ENCODE measurements around the gene FBXL7.

The FBXL7 gene

DNA sequence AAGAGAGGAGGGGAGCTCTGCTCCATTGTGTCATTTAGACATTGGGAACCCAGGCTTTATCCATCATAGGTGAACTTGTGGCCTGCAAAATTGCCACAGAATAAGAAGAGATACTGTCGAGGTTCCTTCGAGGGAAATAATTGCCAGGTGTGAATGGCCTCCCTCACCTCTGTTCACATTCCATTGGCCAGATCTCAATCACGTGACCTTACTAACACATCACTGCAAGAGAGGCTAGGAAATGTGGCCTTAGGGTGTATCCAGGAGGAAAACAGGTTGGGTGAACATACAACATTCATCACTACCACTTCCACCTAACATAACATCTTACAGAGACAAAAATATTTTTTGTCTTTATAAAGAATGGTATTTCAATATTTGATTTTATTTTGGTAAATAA, 182.1 kb downstream of the FBXL7 start:
- no peak for DNase-seq

DNA sequence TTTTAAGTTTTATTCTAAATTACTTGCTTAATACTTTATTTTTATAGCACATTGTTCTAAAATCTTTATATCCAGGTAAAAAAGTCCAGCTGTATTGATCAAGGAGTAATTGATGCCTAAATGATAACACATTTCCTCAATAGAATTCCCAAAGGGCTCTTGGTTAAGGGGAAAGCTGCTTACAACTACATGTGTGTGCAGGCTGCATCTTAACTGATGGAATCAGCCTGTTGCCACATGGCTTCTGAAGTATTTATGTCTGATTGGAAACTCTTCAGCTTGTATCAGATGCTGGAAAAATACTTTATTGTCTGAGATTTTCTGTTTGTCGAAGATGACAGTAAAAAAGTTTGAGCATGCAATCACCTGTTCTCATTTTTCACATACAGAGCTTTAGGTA, 182.6 kb downstream of the FBXL7 start:
- no peak for DNase-seq

DNA sequence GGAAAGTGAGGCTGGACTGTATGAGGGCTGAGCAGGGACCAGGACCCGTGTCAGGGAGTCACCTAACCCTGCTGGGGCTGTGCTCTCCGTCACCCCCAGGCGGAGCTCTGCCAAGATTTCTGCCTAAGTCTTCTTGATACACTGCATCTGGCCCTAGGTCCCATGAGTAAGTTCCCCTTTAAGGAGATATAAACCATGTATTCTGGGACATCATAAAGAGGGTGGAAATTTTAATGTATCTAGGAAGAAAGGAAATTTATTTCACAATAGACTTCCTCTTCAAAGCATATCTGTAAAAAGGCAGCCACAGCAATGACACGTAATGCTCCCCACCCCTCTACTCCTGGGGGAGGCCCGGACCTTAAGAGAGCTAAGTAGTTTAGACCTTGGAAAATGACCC, 183.4 kb downstream of the FBXL7 start:
- no peak for DNase-seq

DNA sequence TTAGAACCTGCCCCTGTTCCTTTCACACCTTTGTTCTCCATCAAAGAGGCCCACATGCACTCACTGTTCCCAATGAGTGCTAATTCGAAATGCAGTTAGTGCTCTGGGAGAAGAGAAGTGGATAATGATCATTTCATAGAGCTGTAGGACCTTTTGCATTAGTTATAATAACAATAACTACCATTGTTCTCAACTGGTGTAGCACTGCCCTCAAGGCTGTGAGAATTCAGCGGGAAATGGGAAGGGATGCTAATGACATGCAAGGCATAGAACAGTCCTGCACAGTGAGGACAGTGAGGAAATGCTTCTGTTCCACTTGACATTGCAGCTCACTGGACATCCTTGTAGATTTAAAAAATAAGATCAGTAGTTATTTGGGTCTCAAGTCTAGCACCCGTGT, 187.4 kb downstream of the FBXL7 start:
- DNase-seq = no peak

DNA sequence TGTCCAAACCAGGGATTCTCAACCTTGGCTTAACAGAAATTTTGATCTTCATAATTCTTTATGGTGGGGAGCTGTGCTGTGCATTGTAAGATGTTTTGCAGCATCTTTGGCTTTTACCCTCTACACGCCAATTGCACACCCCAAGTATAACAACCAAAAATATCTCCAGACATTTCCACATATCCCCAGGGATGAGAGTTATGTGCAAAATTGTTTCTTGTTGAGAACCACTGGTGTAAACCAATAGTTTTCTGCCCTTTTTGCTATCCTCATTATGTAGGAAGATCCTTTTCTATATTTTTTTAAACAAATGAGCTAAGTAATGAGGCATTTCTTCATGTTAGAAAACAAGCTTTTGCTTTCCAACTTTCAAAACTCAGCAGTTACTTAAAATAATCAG, 189.9 kb downstream of the FBXL7 start:
- DNase-seq = no peak

DNA sequence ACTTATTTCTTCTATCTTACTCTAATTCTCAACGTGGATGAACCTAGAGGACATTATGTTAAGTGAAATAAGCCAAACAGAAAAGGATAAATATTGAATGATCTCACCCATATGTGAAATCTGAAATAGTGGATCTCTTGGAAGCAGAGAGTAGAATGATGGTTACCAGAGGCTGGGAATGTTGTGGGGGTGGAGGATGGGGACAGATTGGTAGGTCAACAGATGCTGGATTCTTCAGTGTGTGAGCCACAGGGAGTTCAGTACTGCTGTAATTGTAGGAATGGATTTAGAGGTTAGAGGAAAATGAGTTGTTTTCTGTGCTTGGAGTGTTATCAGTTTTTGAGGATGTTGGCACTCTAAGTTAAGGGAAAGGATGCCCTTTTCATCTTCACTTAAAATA, 190.6 kb downstream of the FBXL7 start:
- DNase-seq = no peak

DNA sequence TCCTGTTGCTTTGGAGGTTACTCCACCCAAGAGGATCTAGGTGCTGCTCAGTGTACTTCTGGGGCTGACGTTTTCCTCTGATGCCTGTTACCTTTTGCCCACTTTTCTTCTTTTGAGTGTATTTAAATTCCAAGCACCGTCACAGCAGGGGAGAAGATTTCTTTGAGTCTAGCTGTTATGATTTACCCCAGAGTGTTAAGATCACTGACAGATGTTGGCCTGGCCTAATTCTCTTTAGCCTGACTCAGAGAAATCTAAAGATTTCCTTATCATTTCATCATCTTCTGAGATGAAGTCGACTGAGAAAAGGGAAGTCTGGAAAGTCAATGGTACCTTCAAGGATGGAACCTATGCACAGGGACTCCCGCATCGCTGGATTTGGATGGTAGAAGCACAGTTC, 191.5 kb downstream of the FBXL7 start:
- no peak for DNase-seq

DNA sequence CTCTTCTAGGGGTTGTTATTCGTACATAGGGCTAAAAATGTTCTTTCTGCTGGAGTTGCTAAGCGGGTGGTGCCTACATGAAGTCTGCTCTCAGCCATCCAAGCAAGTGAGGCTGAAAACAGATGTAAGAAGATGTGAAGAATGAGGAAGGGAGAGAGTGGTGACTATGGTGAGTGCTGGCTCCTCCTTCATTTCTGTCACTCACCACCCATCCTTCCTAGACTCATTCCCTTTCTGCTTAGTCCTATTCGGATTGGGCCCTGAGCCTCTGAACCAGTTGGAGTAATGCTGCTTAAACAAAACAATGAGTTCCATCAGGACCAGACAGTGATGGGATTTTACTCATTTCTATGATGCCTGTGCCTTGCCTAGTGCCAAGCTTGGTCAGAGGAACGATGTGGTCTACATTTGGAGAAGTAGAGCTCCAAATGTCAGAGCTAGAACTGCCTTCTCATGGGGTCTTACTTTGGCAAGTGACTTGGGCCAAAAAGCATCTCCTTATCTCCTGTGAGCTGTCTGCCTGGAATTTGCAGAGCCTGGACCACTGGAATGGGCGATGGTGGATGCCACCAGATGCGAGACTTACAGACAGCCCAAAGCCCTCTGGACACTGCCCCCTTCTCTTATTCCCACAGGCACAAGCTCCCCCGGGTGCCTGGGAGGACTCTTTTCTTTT, 192.9 kb downstream of the FBXL7 start:
- no peak for DNase-seq

DNA sequence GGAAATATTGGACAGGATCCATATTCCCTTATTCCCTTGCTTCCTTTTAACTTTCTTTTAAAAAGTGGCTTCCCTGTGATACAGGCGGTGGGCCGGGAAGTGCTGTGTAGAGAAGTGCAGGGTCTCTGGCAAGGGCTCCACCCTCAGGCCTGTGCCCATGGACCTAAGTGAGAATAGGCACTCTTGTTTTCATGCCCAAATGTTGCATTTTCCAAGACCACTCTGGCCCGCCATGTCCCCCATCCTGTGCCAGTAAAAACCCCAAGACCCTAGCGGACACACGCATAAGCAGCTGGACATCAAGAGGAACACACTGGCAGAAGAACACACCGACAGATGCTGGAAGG, 193.4 kb downstream of the FBXL7 start:
- DNase-seq = no peak

DNA sequence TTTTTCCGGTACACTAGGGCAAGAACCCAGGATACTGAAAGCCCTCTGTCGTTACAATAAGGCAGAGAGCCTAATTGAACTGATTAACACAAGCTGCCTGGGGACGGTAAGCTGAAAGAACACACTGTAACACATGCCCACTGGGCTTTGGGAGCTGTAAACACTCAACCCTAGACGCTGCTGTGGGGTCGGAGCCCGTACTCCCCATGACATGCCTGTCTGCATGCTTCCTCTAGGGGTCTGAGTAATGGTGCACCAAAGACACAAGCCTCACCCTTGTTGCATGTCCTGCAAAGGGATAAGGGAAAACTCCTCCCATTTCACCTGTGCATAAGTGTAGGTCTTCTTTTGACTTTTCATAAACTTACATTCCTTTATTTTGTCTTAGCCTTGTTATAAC, 194.0 kb downstream of the FBXL7 start:
- DNase-seq = no peak

DNA sequence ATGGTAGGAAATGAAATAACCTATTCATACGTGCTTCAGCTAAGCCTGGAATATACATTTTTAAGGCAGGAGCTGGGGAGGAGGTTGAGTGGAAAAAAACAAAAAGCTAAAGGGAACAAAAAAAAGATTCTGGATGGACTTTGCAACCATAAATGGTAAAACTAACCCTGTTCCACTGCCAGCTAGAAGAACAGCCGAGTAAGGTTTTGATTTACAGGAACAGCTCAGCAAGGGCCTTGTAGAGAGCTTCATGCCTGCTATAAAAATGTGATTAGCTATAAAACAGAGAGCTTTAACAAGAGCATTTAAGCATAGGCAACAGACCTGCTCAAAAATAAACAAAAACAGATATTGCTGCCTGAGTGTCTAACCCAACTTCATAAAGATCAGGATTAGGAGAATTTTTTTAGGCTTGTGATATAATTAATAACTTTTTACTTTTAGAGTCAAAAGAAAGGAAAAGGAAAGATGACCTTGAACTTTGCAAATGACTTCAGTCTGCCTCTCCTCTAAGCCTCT, 194.8 kb downstream of the FBXL7 start:
- DNase-seq = no peak

DNA sequence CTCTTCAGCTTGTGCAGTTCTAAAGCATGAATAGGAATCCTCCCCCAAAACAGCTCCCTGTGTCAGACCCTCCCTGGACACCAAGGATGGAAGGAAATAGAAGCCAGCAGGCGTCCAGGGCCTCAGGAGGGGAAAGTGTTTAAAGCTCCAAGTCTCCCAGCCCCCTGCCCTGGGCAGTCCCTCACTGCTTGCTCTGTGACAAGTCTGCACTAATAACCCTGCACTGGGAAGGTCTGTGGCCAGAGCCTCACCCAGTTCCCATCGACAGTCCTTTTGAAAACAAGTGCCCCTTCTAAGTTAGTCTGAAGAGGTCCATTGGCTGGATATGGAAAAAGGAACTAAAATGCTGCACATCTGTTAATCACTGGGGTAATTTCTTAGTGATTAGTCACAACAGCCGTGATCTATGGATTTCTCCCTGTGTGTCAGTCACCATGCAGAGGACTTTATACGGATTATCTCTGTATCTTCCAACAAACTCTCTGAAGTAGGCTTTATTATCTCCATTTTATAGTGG, 195.3 kb downstream of the FBXL7 start:
- DNase-seq = no peak

DNA sequence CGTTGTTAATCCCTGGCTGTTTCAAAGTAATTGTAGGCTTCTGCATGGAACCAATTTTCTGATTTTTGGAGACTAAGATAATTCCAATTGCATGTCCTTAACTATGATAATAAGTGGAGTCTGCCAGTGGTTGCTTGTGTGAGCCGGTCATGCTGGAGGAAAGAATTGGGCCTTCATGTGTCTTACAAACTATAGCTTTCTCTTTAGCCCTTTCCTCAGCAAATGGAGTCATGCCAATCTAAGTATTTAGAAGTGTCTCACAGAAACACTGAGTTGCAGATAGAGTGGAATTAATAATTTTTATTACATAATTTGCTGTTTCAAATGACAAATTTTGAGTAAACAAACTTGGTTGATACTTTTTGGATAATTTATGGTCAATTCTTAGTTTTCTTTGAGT, 200.4 kb downstream of the FBXL7 start:
- no peak for DNase-seq

DNA sequence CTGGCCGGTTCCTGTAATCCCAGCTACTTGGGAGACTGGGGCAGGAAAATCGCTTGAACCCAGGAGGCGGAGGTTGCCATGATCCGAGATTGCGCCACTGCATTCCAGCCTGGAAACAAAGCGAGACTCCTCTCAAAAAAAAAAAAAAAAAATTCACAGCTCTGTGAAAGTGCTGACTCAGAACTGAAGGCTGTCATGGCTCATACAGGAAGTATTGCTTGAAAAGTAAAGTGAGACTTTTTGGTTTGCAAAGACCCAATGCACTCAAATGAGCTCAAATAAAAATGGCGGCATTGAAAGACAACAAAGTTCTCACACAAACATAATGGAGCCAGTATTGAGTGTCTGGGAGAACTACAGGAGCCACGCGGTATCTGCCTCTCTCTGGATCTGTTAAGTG, 202.1 kb downstream of the FBXL7 start:
- no peak for DNase-seq

DNA sequence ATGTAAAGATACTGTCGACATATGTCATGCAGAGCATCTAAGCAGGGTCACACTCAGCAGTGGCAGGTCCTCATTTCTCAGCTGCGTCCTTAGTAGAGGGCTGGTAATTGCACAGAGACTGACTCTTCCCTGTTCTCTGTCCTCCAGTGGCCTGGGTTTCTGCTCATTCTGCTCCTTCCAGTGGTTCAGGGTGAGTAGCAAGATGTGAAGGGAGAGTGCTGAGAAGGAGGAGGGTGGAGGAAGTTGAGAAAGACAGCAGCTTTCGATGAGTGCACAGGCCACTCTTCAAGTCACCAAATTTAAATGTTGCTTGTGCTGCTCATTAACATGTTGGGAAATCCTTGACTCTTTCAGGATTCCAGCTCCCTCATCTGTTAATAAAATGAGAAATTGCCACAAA, 203.9 kb downstream of the FBXL7 start:
- DNase-seq = no peak

DNA sequence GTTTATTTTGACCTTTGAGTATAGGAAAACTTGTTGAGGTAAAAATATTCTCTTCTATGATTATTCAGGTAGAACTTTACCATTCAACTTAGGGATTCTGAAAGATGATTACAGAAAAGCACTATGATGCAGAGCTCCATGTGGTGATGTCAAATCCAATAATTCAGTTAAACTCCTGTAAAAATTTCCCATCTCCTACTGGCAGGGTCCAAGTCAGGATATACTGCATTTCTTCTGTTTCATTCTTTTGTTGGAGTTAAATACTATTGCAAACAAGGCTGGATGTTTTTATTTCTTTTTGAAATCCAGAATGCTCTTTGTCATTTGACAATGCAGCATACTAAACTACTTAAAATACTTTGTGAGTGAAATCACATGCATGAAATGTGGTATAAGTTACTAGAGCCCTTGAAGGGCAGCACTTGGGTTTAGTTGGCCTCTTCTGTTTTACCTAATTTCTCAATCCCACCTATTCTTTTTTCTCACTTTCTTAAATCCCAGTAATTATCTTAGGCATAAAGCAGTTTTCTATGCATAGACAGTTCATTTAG, 204.5 kb downstream of the FBXL7 start:
- no peak for DNase-seq

DNA sequence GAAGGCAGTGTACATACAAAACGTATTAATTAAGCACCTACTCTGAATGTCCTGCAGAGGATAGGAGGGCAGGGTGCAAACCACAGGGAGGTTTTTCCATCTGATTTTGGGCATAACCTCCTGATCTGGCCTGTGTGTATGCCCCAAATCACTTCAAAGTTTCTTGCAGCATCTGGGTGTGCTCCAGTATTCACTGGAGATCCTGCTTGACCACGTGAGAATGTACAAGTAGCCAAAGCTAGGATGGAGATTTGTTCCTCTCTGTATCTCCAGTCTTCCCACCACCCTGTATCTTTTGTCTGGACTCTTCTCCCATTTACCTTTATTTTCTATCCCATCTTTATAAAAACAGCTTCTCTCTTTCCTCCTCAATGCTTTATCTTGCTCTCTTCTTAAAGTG, 207.7 kb downstream of the FBXL7 start:
- DNase-seq = no peak

DNA sequence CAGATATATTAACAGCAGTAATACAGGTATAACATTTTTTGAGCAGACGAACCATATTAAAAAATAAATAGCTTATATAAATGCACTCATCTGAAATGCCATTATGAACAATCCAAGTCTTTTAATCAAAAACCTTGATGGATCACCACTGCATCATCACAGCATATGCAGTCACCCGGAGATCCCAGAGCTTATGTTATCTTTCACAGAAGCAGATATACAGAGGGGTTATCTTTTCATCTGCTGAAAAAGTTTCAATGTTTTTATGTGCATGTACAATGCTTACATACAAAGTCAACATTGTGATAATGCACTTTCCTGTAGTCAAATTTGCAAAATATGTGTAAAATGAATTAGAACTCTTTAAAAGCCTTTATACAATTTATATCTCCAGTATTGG, 211.9 kb downstream of the FBXL7 start:
- no peak for DNase-seq

DNA sequence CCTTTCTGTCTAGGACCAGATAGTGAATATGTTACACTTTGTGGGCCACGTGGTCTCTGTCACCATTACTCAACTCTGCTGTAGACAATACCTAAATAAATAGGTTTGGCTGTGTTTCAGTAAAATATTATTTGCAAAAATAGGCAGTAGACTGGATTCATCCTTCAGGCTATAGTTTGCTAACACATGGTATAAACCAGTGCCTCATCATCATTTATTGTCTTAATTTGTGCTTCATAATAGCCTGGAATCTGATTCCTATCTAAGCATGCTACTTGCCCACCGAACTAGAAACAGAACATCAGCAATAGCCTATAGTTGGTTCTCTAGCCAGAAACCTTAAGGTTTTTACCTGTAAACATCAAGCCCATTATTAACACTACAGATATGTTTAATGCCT, 215.6 kb downstream of the FBXL7 start:
- no peak for DNase-seq

DNA sequence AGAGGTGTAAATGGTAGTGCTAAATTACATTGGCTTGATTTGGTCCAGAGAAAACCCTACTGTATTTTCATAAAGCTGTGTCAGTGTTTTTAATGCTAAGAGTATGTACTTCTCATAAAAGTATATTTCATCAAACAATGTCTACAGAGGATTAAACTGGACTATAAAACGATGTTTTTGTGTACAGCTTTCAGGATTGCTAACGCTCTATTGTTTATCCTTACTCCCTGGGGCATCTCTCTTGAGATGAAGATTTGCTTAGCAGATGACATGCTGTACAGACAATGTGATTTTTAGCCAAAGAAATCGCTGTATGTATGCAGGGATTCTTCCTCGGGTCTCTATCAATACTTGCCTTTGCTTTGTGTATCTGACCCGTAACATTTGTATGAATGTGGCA, 216.0 kb downstream of the FBXL7 start:
- DNase-seq = no peak

DNA sequence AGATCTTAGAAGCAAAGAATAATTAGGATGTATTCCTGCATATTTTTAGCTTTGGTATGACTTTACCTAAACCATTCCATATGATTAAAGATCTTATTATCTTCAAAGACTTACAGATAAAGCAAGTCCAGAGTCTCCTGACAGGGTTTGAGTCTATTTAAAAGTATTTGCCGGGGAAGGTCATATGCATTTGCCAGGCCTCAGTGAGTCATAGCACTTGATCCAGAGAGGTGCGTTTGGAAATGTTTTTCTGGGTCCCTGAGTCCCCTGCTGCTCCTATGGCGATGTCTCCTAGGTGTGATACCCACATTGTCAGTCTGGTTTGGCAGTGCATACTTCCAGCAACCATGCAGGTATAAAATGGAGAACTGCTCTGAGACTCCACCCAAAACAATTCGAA, 217.0 kb downstream of the FBXL7 start:
- DNase-seq = no peak

DNA sequence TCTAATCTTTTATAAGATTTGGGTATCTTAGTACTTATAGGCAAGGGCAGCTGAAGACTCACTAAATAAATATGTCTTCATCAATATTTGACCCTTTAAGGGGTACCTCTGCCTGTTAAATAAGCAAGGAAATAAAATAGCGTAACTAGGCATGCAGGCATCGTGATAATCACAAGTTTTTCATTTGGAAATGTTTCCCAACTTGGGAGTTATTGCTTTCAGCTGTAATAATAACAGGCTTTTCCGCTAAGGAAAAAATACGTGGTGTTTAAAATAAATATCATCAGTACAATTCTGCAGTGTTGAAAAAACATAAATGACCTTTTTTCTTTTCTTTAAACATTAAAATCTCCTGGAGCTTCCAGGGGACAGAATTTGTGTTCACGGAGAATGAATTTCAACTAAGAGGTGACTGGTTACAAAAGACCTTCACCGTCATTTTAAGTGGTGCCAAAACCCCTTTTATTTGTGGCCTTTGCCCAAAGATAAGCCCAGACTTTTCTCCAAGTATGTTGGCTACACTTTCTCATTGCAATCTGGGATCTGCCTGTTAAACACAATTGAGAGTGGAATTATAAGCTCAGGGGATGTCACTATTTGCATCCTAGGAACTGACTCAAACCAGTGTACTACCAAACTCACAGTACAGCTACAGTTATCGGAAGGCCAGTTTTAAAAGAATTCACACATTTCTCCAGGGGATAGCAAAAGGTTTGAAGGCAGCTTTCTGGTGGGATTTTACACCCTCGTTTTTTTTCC, 218.6 kb downstream of the FBXL7 start:
- DNase-seq = no peak

DNA sequence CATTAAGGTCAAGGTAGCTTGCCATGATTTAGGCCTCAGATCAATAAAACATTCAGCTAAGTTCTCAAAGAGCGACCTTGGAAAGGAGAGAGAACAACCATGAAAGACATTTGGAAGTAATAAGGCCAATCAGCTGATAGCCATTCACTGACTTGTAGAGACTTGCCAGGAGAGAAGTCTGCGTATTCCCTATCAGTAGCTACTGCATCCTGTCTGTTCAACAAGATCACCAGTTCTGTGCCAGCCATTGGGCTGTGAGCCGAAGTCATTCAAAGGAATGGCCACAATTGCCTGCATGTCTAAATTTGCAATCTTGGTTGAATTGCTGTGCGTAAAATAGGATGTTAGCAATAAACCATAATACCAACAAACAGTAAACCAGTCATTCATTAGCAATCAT, 219.8 kb downstream of the FBXL7 start:
- no peak for DNase-seq

DNA sequence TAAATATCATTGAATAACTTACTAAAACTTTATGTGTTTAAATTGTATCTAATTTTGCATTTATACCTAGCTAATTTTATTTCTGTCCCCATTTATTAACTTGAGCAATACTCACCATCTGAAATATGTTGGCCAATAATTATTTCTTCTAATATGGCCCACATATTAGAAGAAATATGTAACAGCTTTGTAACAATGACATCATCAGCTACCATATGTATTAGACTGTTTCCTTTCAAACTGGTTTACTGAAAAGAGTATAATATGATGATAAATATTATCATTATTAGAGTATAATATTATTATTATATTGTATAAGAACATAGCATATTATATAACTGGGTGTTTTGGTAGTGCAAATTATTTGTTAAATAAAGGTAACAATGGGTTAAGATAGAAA, 220.5 kb downstream of the FBXL7 start:
- no peak for DNase-seq
